B cell (primary cell): ENCODE data around the gene AGBL4.

Source experiments
- EZH2 ChIP-seq: IDR thresholded peaks from 2 replicates; pipeline ENCODE4 v1.6.1; 2012; ENCODE audit warnings: borderline replicate concordance, low read depth, mild to moderate bottlenecking, moderate library complexity, low read length; ENCODE audit not compliant: insufficient read depth, poor library complexity, severe bottlenecking
- TF ChIP-seq, protein P1 (sequence below): fragments of 200-600 bp; IDR thresholded peaks from one replicate; pipeline ENCODE4 v1.8.0; 2022; ENCODE audit warnings: antibody characterized with exemption, mild to moderate bottlenecking

- TF ChIP-seq, protein P1, sequence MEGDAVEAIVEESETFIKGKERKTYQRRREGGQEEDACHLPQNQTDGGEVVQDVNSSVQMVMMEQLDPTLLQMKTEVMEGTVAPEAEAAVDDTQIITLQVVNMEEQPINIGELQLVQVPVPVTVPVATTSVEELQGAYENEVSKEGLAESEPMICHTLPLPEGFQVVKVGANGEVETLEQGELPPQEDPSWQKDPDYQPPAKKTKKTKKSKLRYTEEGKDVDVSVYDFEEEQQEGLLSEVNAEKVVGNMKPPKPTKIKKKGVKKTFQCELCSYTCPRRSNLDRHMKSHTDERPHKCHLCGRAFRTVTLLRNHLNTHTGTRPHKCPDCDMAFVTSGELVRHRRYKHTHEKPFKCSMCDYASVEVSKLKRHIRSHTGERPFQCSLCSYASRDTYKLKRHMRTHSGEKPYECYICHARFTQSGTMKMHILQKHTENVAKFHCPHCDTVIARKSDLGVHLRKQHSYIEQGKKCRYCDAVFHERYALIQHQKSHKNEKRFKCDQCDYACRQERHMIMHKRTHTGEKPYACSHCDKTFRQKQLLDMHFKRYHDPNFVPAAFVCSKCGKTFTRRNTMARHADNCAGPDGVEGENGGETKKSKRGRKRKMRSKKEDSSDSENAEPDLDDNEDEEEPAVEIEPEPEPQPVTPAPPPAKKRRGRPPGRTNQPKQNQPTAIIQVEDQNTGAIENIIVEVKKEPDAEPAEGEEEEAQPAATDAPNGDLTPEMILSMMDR = no peak
- no peak for TF ChIP-seq EZH2
Measured at GRCh38 chr1:48670234-48671020, 1353.3 kb downstream of the AGBL4 start.
